IMR-90 (cell line): ENCODE measurements around the gene SYNGR1. TPM values are rescaled to one million over a fixed set of nuclear protein-coding genes. Genes with fewer than 3 reads are reported as not detected.

Experiments
- ATAC-seq: fragments of 200-7000 bp; cut with Tn5 transposase; 2 replicates; pipeline ENCODE4 v1.9.1; 2020; ENCODE audit warnings: low read depth, mild to moderate bottlenecking, moderate library complexity
- BruUV-seq: library from RNA; stranded (reverse); fragments of 400-500 nt; replicated peaks from 2 replicates; lab custom pipeline; 2021; lab: Mats Ljungman, UMichigan
- CTCF ChIA-PET: fragments of 300-600 bp; formaldehyde crosslinking; extraction: SDS; loops from one replicate; lab custom pipeline; 2021; ENCODE audit warnings: antibody characterized with exemption; lab: Yijun Ruan, JAX
- POLR2A ChIA-PET: fragments of 300-600 bp; sonication (Branson Sonifier 250); formaldehyde crosslinking; loops from one replicate; lab custom pipeline; 2022; ENCODE audit warnings: antibody characterized with exemption; ENCODE audit not compliant: unreplicated experiment; lab: Charles Lee
- DNase-seq: peaks from one replicate; pipeline ENCODE4 v3.0.0; 2013
- H2AFZ ChIP-seq: replicated peaks from 2 replicates; pipeline ENCODE3; 2013; ENCODE audit warnings: low read length, mild to moderate bottlenecking; ENCODE audit not compliant: poor library complexity
- H2AK5ac ChIP-seq: 2 replicates; pipeline ENCODE4 v1.6.1; 2013; ENCODE audit warnings: low read depth, low read length, inconsistent platforms
- H2AK9ac ChIP-seq: replicated peaks from 2 replicates; pipeline ENCODE3; 2013; ENCODE audit warnings: mild to moderate bottlenecking, low read depth, low read length, moderate library complexity; ENCODE audit not compliant: poor library complexity
- H2BK120ac ChIP-seq: 2 replicates; pipeline ENCODE4 v1.6.1; 2013; ENCODE audit warnings: low read depth, low read length, inconsistent platforms
- H2BK15ac ChIP-seq: 3 replicates; pipeline ENCODE4 v1.6.1; 2013; ENCODE audit warnings: low read depth, low read length, inconsistent platforms
- H2BK20ac ChIP-seq: 2 replicates; pipeline ENCODE4 v1.6.1; 2013; ENCODE audit warnings: low read depth, mild to moderate bottlenecking, inconsistent platforms, low read length, moderate library complexity
- H2BK5ac ChIP-seq: 2 replicates; pipeline ENCODE4 v1.6.1; 2013; ENCODE audit warnings: mild to moderate bottlenecking, low read depth, low read length, inconsistent platforms; ENCODE audit not compliant: poor library complexity, severe bottlenecking
- H3K14ac ChIP-seq: replicated peaks from 2 replicates; pipeline ENCODE4 v1.6.1; 2013; ENCODE audit warnings: low read depth, low read length, inconsistent platforms
- H3K18ac ChIP-seq: 2 replicates; pipeline ENCODE4 v1.6.1; 2013; ENCODE audit warnings: low read depth, low read length, control low read depth
- H3K23ac ChIP-seq: 2 replicates; pipeline ENCODE4 v1.6.1; 2013; ENCODE audit warnings: low read depth, low read length, inconsistent platforms
- H3K27ac ChIP-seq: 2 replicates; pipeline ENCODE4 v1.5.1; 2013; ENCODE audit warnings: mild to moderate bottlenecking, control low read depth, low read length; ENCODE audit not compliant: insufficient read depth
- H3K27me3 ChIP-seq: 2 replicates; pipeline ENCODE4 v1.6.1; 2013; ENCODE audit warnings: low read length; ENCODE audit not compliant: control insufficient read depth, insufficient read depth
- H3K36me3 ChIP-seq: 2 replicates; pipeline ENCODE4 v1.6.1; 2013; ENCODE audit warnings: low read length, mixed read lengths; ENCODE audit not compliant: control insufficient read depth, insufficient read depth
- H3K4ac ChIP-seq: 2 replicates; pipeline ENCODE4 v1.6.1; 2013; ENCODE audit warnings: low read depth, low read length, inconsistent platforms
- H3K4me1 ChIP-seq: 2 replicates; pipeline ENCODE4 v1.6.1; 2013; ENCODE audit warnings: low read length, mixed read lengths; ENCODE audit not compliant: control insufficient read depth, insufficient read depth
- H3K4me2 ChIP-seq: 2 replicates; pipeline ENCODE4 v1.6.1; 2013; ENCODE audit warnings: low read depth, mild to moderate bottlenecking, control low read depth, low read length, moderate library complexity
- H3K4me3 ChIP-seq: 2 replicates; pipeline ENCODE4 v1.5.1; 2013; ENCODE audit warnings: low read depth, mild to moderate bottlenecking, control low read depth, low read length, moderate library complexity; ENCODE audit not compliant: insufficient read depth
- H3K56ac ChIP-seq: 2 replicates; pipeline ENCODE4 v1.6.1; 2013; ENCODE audit warnings: low read length, inconsistent platforms; ENCODE audit not compliant: insufficient read depth; ENCODE audit errors: extremely low read depth
- H3K79me1 ChIP-seq, 2 experiments: 2 replicates each; pipeline ENCODE4 v1.6.1; 2013; ENCODE audit warnings: low read length in 2 of 2, inconsistent platforms in 1 of 2, low read depth in 1 of 2
- H3K9ac ChIP-seq: 2 replicates; pipeline ENCODE4 v1.6.1; 2013; ENCODE audit warnings: low read depth, low read length, control low read depth
- H3K9me1 ChIP-seq: 2 replicates; pipeline ENCODE4 v1.6.1; 2013; ENCODE audit warnings: low read length, inconsistent platforms; ENCODE audit not compliant: insufficient read depth
- H3K9me3 ChIP-seq: 2 replicates; pipeline ENCODE4 v1.6.1; 2013; ENCODE audit warnings: low read length; ENCODE audit not compliant: control insufficient read depth, insufficient read depth
- H4K20me1 ChIP-seq: 2 replicates; pipeline ENCODE4 v1.6.1; 2013; ENCODE audit warnings: low read length, inconsistent platforms; ENCODE audit not compliant: insufficient read depth
- H4K5ac ChIP-seq: 2 replicates; pipeline ENCODE4 v1.6.1; 2013; ENCODE audit warnings: mild to moderate bottlenecking, low read depth, low read length, control low read depth
- H4K8ac ChIP-seq, 2 experiments: 2 replicates each; pipeline ENCODE4 v1.6.1; 2013; ENCODE audit warnings: low read depth in 2 of 2, low read length in 2 of 2, control low read depth in 1 of 2, inconsistent platforms in 1 of 2
- H4K91ac ChIP-seq: 2 replicates; pipeline ENCODE4 v1.6.1; 2013; ENCODE audit warnings: low read depth, low read length, inconsistent platforms; ENCODE audit not compliant: insufficient read depth
- BHLHE40 ChIP-seq: fragments of 150-350 bp; IDR thresholded peaks from 2 replicates; pipeline ENCODE4 v1.6.1; 2016; ENCODE audit warnings: mild to moderate bottlenecking, low read depth, low read length
- CEBPB ChIP-seq: IDR thresholded peaks from 2 replicates; pipeline ENCODE4 v1.6.1; 2012; ENCODE audit warnings: low read depth, low read length, improper control_type of control experiment
- CHD1 ChIP-seq: IDR thresholded peaks from 2 replicates; pipeline ENCODE4 v1.6.1; 2012; ENCODE audit warnings: low read depth, low read length, improper control_type of control experiment
- CTCF ChIP-seq: conservative IDR thresholded peaks from 2 replicates; pipeline ENCODE4 v1.5.1; 2012; ENCODE audit warnings: mild to moderate bottlenecking, low read depth, low read length, improper control_type of control experiment
- ELK1 ChIP-seq: fragments of 150-350 bp; IDR thresholded peaks from 2 replicates; pipeline ENCODE4 v1.6.1; 2016; ENCODE audit warnings: low read depth, mild to moderate bottlenecking, low read length, moderate library complexity, borderline replicate concordance
- FOS ChIP-seq: fragments of 150-350 bp; IDR thresholded peaks from 2 replicates; pipeline ENCODE4 v1.6.1; 2016; ENCODE audit warnings: low read depth, low read length
- MAFK ChIP-seq: IDR thresholded peaks from 2 replicates; pipeline ENCODE4 v1.6.1; 2012; ENCODE audit warnings: low read depth, low read length, improper control_type of control experiment
- MAZ ChIP-seq: IDR thresholded peaks from 2 replicates; pipeline ENCODE4 v1.6.1; 2012; ENCODE audit warnings: low read depth, mild to moderate bottlenecking, low read length, improper control_type of control experiment, moderate library complexity, borderline replicate concordance
- MXI1 ChIP-seq: IDR thresholded peaks from 2 replicates; pipeline ENCODE4 v1.6.1; 2012; ENCODE audit warnings: low read depth, mild to moderate bottlenecking, low read length, moderate library complexity, borderline replicate concordance
- NFE2L2 ChIP-seq: fragments of 150-350 bp; IDR thresholded peaks from 2 replicates; pipeline ENCODE4 v1.6.1; 2016; ENCODE audit warnings: low read depth, mild to moderate bottlenecking, low read length
- POLR2A ChIP-seq: IDR thresholded peaks from 2 replicates; pipeline ENCODE4 v1.6.1; 2012; ENCODE audit warnings: mild to moderate bottlenecking, low read depth, low read length
- RAD21 ChIP-seq: IDR thresholded peaks from 2 replicates; pipeline ENCODE4 v1.6.1; 2012; ENCODE audit warnings: low read length, improper control_type of control experiment
- RCOR1 ChIP-seq: IDR thresholded peaks from 2 replicates; pipeline ENCODE4 v1.6.1; 2012; ENCODE audit warnings: mild to moderate bottlenecking, low read length, improper control_type of control experiment; ENCODE audit not compliant: insufficient replicate concordance
- RFX5 ChIP-seq: IDR thresholded peaks from 2 replicates; pipeline ENCODE4 v1.8.0; 2012; ENCODE audit warnings: low read depth, mild to moderate bottlenecking, low read length, moderate library complexity
- SMC3 ChIP-seq: fragments of 150-350 bp; IDR thresholded peaks from 2 replicates; pipeline ENCODE4 v1.6.1; 2016; ENCODE audit warnings: low read depth, mild to moderate bottlenecking, antibody characterized with exemption, low read length, moderate library complexity
- USF2 ChIP-seq: fragments of 150-350 bp; IDR thresholded peaks from 2 replicates; pipeline ENCODE4 v1.6.1; 2017; ENCODE audit warnings: mild to moderate bottlenecking, antibody characterized with exemption, low read length, low read depth
- WGBS, 2 experiments: methylation state at CpG; one replicate each; pipeline versions ENCODE4 v1.1.5 to v1.1.7; 2013; ENCODE audit warnings: missing lambda C conversion rate in 2 of 2; ENCODE audit not compliant: insufficient read length in 1 of 2; ENCODE audit errors: extremely low coverage in 2 of 2; 5-methylcytosine and 5-hydroxymethylcytosine counted together
- dilution Hi-C: fragments of 300-500 bp; cut with HindIII; formaldehyde crosslinking; loops from one replicate; pipeline ENCODE4 v1.14.3; 2018; ENCODE audit warnings: low sequenced_read_pairs; ENCODE audit not compliant: unreplicated experiment
- in situ Hi-C: fragments of 300-500 bp; cut with MboI; formaldehyde crosslinking; loops from 3 replicates; pipeline ENCODE4 v1.14.3; 2019; ENCODE audit warnings: low sequenced_read_pairs, inconsistent platforms, mixed read lengths
- intact Hi-C: fragments of 100-400 bp; cut with micrococcal nuclease; formaldehyde crosslinking; loops from 2 replicates; pipeline ENCODE4 v1.10.0; 2022
- polyA plus RNA-seq, 3 experiments: library from polyadenylated mRNA; depleted of rRNA; stranded (reverse); fragments of >200 nt; gene quantifications; 2 replicates each; pipeline ENCODE4 v1.2.3, GENCODE V29; 2012; ENCODE audit warnings: low replicate concordance in 1 of 3
- total RNA-seq: library from RNA; depleted of rRNA; stranded (reverse); fragments of >200 nt; gene quantifications from 2 replicates; pipeline ENCODE4 v1.2.3, GENCODE V29; 2012

Gene SYNGR1
- total and polyA plus RNA-seq, 2 of the 4 experiments (the other 2 are of a cell fraction): 6.3 to 81.5 TPM

DNA sequence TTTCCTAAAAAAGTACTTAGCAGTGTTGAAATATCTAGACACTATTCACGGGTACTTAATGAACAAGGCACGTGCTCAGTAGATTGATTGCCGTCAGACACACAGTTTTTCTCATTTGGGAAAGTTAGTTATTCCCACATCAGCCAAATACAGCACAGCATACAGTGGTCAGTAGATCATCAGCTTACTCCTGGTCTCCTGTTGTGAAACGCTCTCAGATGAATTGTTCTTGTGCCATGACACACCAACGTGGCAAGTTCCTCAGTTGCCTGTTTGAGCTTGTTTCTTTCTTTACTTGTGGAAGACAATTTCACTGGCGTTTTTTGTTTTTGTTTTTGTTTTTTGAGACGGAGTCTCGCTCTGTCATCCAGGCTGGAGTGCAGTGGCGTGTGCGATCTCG lies 58.4 kb downstream of the SYNGR1 start:
- H3K36me3 ChIP-seq: peaks cover 2% of the 10 kb centered on the region; the same call in 1 of the 2 replicates
- H3K4me2 ChIP-seq: no peak overlapping the region
- TF ChIP-seq RCOR1 (no peak), MXI1 (no peak), MAFK (no peak), RAD21 (no peak), ELK1 (no peak), CTCF (no peak), FOS (no peak), SMC3 (no peak), NFE2L2 (no peak), MAZ (no peak), BHLHE40 (no peak), CHD1 (no peak), POLR2A (no peak), CEBPB (no peak), RFX5 (no peak), USF2 (no peak)
- CTCF ChIA-PET: no interaction called here
- in situ Hi-C loops: loop anchor here (10.0 kb wide), 1 partner anchor 107 kb away; no protein-coding TSS in a partner anchor
- WGBS, 2 experiments: 87% methylated on average over 6 of the region's 11 CpGs; no CpG with 5 or more reads in 1 of the 2 experiments
- H3K79me1 ChIP-seq: peaks cover 24 to 51% of the 10 kb centered on the region in 2 experiments
- no peak overlapping the region for H3K9ac ChIP-seq
- H3K4me1 ChIP-seq: peaks cover 15% of the 10 kb centered on the region
- H4K8ac ChIP-seq: no peak overlapping the region
- no peaks in the 10 kb centered on the region for H3K9me3 ChIP-seq
- no peak overlapping the region for H2AK9ac ChIP-seq
- H3K14ac ChIP-seq: no peak overlapping the region
- no peak overlapping the region for H4K91ac ChIP-seq
- no TSS peak for BruUV-seq
- no peak overlapping the region for H2BK20ac ChIP-seq
- no peak overlapping the region for H3K4ac ChIP-seq
- H4K20me1 ChIP-seq: peaks cover 17% of the 10 kb centered on the region
- dilution Hi-C loops: no loop called here
- H4K5ac ChIP-seq: no peak overlapping the region
- no peak overlapping the region for H2AK5ac ChIP-seq
- no peak overlapping the region for H2BK15ac ChIP-seq
- ATAC-seq: no peak
- no peak overlapping the region for H2BK120ac ChIP-seq
- H3K4me3 ChIP-seq: no peak overlapping the region
- H3K23ac ChIP-seq: no peak overlapping the region
- no peak for DNase-seq
- no peaks in the 10 kb centered on the region for H3K27me3 ChIP-seq
- peaks cover 12% of the 10 kb centered on the region; the same call in 1 of the 2 replicates for H3K9me1 ChIP-seq
- no peak overlapping the region for H3K27ac ChIP-seq
- H2AFZ ChIP-seq: no peak overlapping the region
- no peak overlapping the region for H2BK5ac ChIP-seq
- H3K56ac ChIP-seq: no peak overlapping the region
- H3K18ac ChIP-seq: no peak overlapping the region
- POLR2A ChIA-PET: no interaction called here
- intact Hi-C loops: loop anchor here (10.0 kb wide), 1 partner anchor 117 kb away; the partner anchor contains the start of gene ATF4
